SU-DHL-6 (cell line): ENCODE results near the gene ANKRD50.

Experiments used
- H2AFZ ChIP-seq: fragments of 200-600 bp; sonication (generic); 2 replicates; pipeline ENCODE4 v1.6.1; 2014; ENCODE audit warnings: low read depth, mild to moderate bottlenecking, moderate library complexity, mixed read lengths, antibody characterized with exemption, low read length; ENCODE audit not compliant: severe bottlenecking
- H3F3A ChIP-seq: fragments of 200-600 bp; shearing (Covaris generic); 2 replicates; pipeline ENCODE4 v1.6.0; 2016; ENCODE audit warnings: antibody characterized with exemption, mild to moderate bottlenecking; ENCODE audit not compliant: insufficient read depth
- H3K27ac ChIP-seq: fragments of 200-600 bp; sonication (generic); 2 replicates; pipeline ENCODE4 v1.5.1; 2016; ENCODE audit warnings: low read depth, mild to moderate bottlenecking, low read length, moderate library complexity, mixed read lengths
- H3K27me3 ChIP-seq: fragments of 200-600 bp; sonication (generic), shearing (Covaris generic); 2 replicates; pipeline ENCODE4 v1.6.0; 2014; ENCODE audit warnings: mild to moderate bottlenecking, low read length
- H3K36me3 ChIP-seq: fragments of 200-600 bp; sonication (generic); 2 replicates; pipeline ENCODE4 v1.6.1; 2014; ENCODE audit warnings: mild to moderate bottlenecking, low read length, mixed read lengths
- H3K4me2 ChIP-seq: fragments of 300-600, 200-600 bp; shearing (Covaris generic), sonication (generic); 2 replicates; pipeline ENCODE4 v1.6.0; 2014; ENCODE audit warnings: low read length, low read depth, mild to moderate bottlenecking; ENCODE audit not compliant: poor library complexity, severe bottlenecking
- H3K4me3 ChIP-seq: fragments of 200-600 bp; sonication (generic); 2 replicates; pipeline ENCODE4 v1.5.1; 2014; ENCODE audit warnings: antibody characterized with exemption, low read length, mild to moderate bottlenecking, mixed read lengths; ENCODE audit not compliant: insufficient read depth, poor library complexity, severe bottlenecking
- H3K79me2 ChIP-seq: fragments of 200-600 bp; sonication (generic); 2 replicates; pipeline ENCODE4 v1.6.1; 2014; ENCODE audit warnings: mild to moderate bottlenecking, low read length, moderate library complexity; ENCODE audit not compliant: insufficient read depth
- H3K9ac ChIP-seq: fragments of 200-600 bp; sonication (generic); 2 replicates; pipeline ENCODE4 v1.7.0; 2014; ENCODE audit warnings: mild to moderate bottlenecking, low read length
- H3K9me2 ChIP-seq: fragments of 200-600 bp; sonication (generic); replicated peaks from 2 replicates; pipeline ENCODE4 v1.6.1; 2014; ENCODE audit warnings: low read length; ENCODE audit not compliant: insufficient read depth
- H3K9me3 ChIP-seq: fragments of 200-600 bp; sonication (generic); 2 replicates; pipeline ENCODE4 v1.6.1; 2014; ENCODE audit warnings: low read length, mixed read lengths; ENCODE audit not compliant: insufficient read depth
- H4K20me1 ChIP-seq: fragments of 200-600 bp; sonication (generic); 2 replicates; pipeline ENCODE4 v1.6.1; 2014; ENCODE audit warnings: low read depth, mild to moderate bottlenecking, antibody characterized with exemption, low read length, moderate library complexity, mixed read lengths
- EZH2phosphoT487 ChIP-seq: fragments of 200-600 bp; sonication (generic), shearing (Covaris generic); conservative IDR thresholded peaks from 2 replicates; pipeline ENCODE4 v1.6.1; 2018; ENCODE audit warnings: mild to moderate bottlenecking, antibody characterized with exemption, low read length, moderate library complexity, mixed read lengths
- TF ChIP-seq, protein P1 (sequence below): fragments of 200-600 bp; sonication (generic); IDR thresholded peaks from one replicate; pipeline ENCODE4 v1.5.1; 2017; ENCODE audit warnings: antibody characterized with exemption, mild to moderate bottlenecking, low read length, moderate library complexity; ENCODE audit not compliant: insufficient read depth, poor library complexity, severe bottlenecking

ANKRD50 gene

GRCh38 chr4:124711471-124712371, 811 bp downstream of the ANKRD50 start:
- Histone ChIP-seq H4K20me1 (no peaks in the 10 kb centered on the region), H3F3A (no peaks in the 10 kb centered on the region), H2AFZ (peak overlapping the region; percentile 54), H3K9ac (peak overlapping the region; percentile 52), H3K9me2 (no peaks in the 10 kb centered on the region), H3K9me3 (no peaks in the 10 kb centered on the region), H3K4me2 (peak overlapping the region; percentile 44), H3K27ac (no peak overlapping the region), H3K27me3 (no peaks in the 10 kb centered on the region), H3K79me2 (no peaks in the 10 kb centered on the region), H3K4me3 (peak overlapping the region; percentile 54), H3K36me3 (no peaks in the 10 kb centered on the region)
- TF ChIP-seq, protein P1, sequence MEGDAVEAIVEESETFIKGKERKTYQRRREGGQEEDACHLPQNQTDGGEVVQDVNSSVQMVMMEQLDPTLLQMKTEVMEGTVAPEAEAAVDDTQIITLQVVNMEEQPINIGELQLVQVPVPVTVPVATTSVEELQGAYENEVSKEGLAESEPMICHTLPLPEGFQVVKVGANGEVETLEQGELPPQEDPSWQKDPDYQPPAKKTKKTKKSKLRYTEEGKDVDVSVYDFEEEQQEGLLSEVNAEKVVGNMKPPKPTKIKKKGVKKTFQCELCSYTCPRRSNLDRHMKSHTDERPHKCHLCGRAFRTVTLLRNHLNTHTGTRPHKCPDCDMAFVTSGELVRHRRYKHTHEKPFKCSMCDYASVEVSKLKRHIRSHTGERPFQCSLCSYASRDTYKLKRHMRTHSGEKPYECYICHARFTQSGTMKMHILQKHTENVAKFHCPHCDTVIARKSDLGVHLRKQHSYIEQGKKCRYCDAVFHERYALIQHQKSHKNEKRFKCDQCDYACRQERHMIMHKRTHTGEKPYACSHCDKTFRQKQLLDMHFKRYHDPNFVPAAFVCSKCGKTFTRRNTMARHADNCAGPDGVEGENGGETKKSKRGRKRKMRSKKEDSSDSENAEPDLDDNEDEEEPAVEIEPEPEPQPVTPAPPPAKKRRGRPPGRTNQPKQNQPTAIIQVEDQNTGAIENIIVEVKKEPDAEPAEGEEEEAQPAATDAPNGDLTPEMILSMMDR = no peak
- no peak for TF ChIP-seq EZH2phosphoT487

DNA sequence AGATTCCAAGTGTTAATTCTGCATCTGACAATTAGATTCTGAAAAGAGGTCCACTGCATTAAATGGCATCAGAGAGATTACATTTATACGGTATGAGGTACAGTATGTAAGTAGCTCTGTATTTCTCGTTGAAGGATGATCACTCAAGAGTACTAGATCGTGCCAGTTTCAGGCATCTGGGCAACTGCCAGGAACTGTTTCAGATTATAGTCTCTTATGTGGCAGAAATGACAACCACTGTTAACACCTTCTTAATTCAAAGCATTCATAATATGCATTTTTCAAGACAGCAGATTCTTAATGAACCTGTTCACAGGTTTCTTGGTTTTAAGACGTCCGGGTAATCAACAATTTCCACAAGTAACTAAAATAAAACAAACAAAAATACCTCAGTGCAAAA, 1.6 kb downstream of the ANKRD50 start:
- H3K9me2 ChIP-seq = no peaks in the 10 kb centered on the region
- no peak overlapping the region for H3K9ac ChIP-seq
- no peaks in the 10 kb centered on the region for H3F3A ChIP-seq
- H3K27me3 ChIP-seq = no peaks in the 10 kb centered on the region
- no peak overlapping the region for H2AFZ ChIP-seq
- TF ChIP-seq, protein P1 = no peak
- TF ChIP-seq EZH2phosphoT487 = no peak
- H3K79me2 ChIP-seq = no peaks in the 10 kb centered on the region
- H3K4me2 ChIP-seq = no peak overlapping the region
- H3K9me3 ChIP-seq = no peaks in the 10 kb centered on the region
- H3K36me3 ChIP-seq = no peaks in the 10 kb centered on the region
- H3K27ac ChIP-seq = no peak overlapping the region
- no peak overlapping the region for H3K4me3 ChIP-seq
- H4K20me1 ChIP-seq = no peaks in the 10 kb centered on the region

DNA sequence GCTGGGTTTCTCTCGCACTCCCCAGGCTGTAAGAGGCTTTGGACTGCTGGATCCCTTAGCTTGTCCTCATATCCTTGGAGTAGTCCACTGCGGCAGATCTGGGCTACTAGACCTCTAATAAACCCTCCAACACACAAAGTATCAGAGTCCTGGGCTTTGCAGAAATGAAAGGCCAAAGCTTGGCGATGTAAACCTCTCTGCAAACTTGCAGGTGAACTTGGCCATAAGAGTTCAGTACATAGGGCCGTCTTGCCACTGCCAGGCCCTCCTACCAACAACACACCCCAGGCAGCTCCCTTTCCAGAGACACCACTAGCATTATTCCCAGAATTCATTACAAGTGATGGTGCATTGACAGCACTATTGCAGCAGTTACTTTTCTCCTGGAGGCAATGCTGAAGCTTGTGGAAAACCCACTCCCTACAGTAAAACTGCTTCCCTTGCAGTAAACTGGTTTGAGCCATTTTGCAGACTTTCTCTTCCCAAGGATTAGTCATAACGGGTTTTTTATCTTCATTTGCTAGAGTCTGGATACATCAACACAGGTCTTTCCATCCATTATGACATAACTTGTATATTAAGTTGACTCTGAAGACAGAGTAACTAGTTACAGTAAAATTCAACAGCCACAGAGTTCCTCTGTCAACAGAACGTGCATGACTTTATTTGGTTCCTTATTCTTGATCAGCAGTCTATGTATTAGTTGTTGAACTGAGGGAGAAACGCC, 2.4 kb downstream of the ANKRD50 start:
- no peaks in the 10 kb centered on the region for H4K20me1 ChIP-seq
- no peak overlapping the region for H3K9ac ChIP-seq
- no peak overlapping the region for H3K4me2 ChIP-seq
- H3K27ac ChIP-seq = no peak overlapping the region
- no peak for TF ChIP-seq EZH2phosphoT487
- TF ChIP-seq, protein P1 = no peak
- H3K79me2 ChIP-seq = no peaks in the 10 kb centered on the region
- no peaks in the 10 kb centered on the region for H3K36me3 ChIP-seq
- no peaks in the 10 kb centered on the region for H3K9me2 ChIP-seq
- no peaks in the 10 kb centered on the region for H3F3A ChIP-seq
- H3K9me3 ChIP-seq = no peaks in the 10 kb centered on the region
- no peaks in the 10 kb centered on the region for H3K27me3 ChIP-seq
- H3K4me3 ChIP-seq = no peak overlapping the region
- H2AFZ ChIP-seq = no peak overlapping the region
